OCI-LY3 (cell line): Measurements from ENCODE around the gene AKAP6.
A peak's percentile ranks its signal among the peaks of the same experiment; 100 is the strongest.

Source experiments
- H2AFZ ChIP-seq: fragments of 200-600, 300-600 bp; shearing (Covaris generic); 2 replicates; pipeline ENCODE4 v1.6.0; 2014; ENCODE audit warnings: antibody characterized with exemption, low read depth, low read length
- H3K27ac ChIP-seq: fragments of 200-600, 300-600 bp; sonication (generic); 2 replicates; pipeline ENCODE4 v1.5.1; 2014; ENCODE audit warnings: mild to moderate bottlenecking, low read length, moderate library complexity, mixed read lengths
- H3K27me3 ChIP-seq: fragments of 200-600, 300-600 bp; sonication (generic); 2 replicates; pipeline ENCODE4 v1.6.1; 2014; ENCODE audit warnings: low read depth, low read length, mixed read lengths
- H3K36me3 ChIP-seq: fragments of 200-600, 300-600 bp; sonication (generic); replicated peaks from 2 replicates; pipeline ENCODE3; 2014; ENCODE audit warnings: low read depth, low read length, mixed read lengths
- H3K4me1 ChIP-seq: fragments of 300-600, 200-600 bp; sonication (generic); 2 replicates; pipeline ENCODE4 v1.6.1; 2014; ENCODE audit warnings: low read length, mixed read lengths
- H3K4me2 ChIP-seq: fragments of 200-600, 300-600 bp; sonication (generic); 2 replicates; pipeline ENCODE4 v1.6.1; 2014; ENCODE audit warnings: low read length, mixed read lengths
- H3K4me3 ChIP-seq: fragments of 300-600, 200-600 bp; sonication (generic); 2 replicates; pipeline ENCODE4 v1.5.1; 2014; ENCODE audit warnings: antibody characterized with exemption, mild to moderate bottlenecking, low read length, moderate library complexity
- H3K79me2 ChIP-seq: fragments of 300-600, 200-600 bp; shearing (Covaris generic); 2 replicates; pipeline ENCODE4 v1.6.1; 2014; ENCODE audit warnings: mild to moderate bottlenecking, low read length, mixed read lengths
- H3K9ac ChIP-seq: fragments of 300-600, 200-600 bp; shearing (Covaris generic); 2 replicates; pipeline ENCODE4 v1.6.0; 2014; ENCODE audit warnings: mild to moderate bottlenecking, low read length, moderate library complexity
- H3K9me3 ChIP-seq: fragments of 200-600, 300-600 bp; shearing (Covaris generic); 2 replicates; pipeline ENCODE4 v1.6.1; 2014; ENCODE audit warnings: low read length, mixed read lengths; ENCODE audit not compliant: insufficient read depth
- H4K20me1 ChIP-seq: fragments of 200-600, 300-600 bp; sonication (generic); 2 replicates; pipeline ENCODE4 v1.6.1; 2016; ENCODE audit warnings: low read length, mixed read lengths; ENCODE audit not compliant: insufficient read depth
- EZH2phosphoT487 ChIP-seq: fragments of 200-600 bp; shearing (Covaris generic); IDR thresholded peaks from 2 replicates; pipeline ENCODE4 v1.6.1; 2018; ENCODE audit warnings: antibody characterized with exemption, mixed run types, low read depth
- TF ChIP-seq, protein P1 (sequence below): fragments of 200-600, 300-600 bp; sonication (generic); IDR thresholded peaks from 2 replicates; pipeline ENCODE4 v1.5.1; 2014; ENCODE audit warnings: antibody characterized with exemption, low read length, low read depth

The AKAP6 gene

GRCh38 chr14:32432813-32433538 is 103.9 kb downstream of the AKAP6 start:
- no peak overlapping the region for H3K4me3 ChIP-seq
- H2AFZ ChIP-seq: 0 out of 2 replicates have a peak overlapping the region, but pooled peaks have one; percentile 28
- peaks cover 26% of the 10 kb centered on the region for H3K4me1 ChIP-seq
- H3K27ac ChIP-seq: no peak overlapping the region
- H3K27me3 ChIP-seq: no peaks in the 10 kb centered on the region
- no peak for TF ChIP-seq EZH2phosphoT487
- TF ChIP-seq, protein P1, sequence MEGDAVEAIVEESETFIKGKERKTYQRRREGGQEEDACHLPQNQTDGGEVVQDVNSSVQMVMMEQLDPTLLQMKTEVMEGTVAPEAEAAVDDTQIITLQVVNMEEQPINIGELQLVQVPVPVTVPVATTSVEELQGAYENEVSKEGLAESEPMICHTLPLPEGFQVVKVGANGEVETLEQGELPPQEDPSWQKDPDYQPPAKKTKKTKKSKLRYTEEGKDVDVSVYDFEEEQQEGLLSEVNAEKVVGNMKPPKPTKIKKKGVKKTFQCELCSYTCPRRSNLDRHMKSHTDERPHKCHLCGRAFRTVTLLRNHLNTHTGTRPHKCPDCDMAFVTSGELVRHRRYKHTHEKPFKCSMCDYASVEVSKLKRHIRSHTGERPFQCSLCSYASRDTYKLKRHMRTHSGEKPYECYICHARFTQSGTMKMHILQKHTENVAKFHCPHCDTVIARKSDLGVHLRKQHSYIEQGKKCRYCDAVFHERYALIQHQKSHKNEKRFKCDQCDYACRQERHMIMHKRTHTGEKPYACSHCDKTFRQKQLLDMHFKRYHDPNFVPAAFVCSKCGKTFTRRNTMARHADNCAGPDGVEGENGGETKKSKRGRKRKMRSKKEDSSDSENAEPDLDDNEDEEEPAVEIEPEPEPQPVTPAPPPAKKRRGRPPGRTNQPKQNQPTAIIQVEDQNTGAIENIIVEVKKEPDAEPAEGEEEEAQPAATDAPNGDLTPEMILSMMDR: no peak
- no peak overlapping the region for H3K9ac ChIP-seq
- no peaks in the 10 kb centered on the region for H3K36me3 ChIP-seq
- no peaks in the 10 kb centered on the region for H3K79me2 ChIP-seq
- peak overlapping the region; percentile 34; the same call in 1 of the 2 replicates for H3K4me2 ChIP-seq
- H4K20me1 ChIP-seq: no peaks in the 10 kb centered on the region
- no peaks in the 10 kb centered on the region for H3K9me3 ChIP-seq

- Histone ChIP-seq H3K4me3 (no peak overlapping the region), H3K4me1 (peaks cover 34% of the 10 kb centered on the region), H4K20me1 (no peaks in the 10 kb centered on the region), H3K9ac (no peak overlapping the region), H3K79me2 (no peaks in the 10 kb centered on the region), H3K4me2 (peak overlapping the region; percentile 23; the same call in 1 of the 2 replicates), H3K27me3 (no peaks in the 10 kb centered on the region), H3K36me3 (no peaks in the 10 kb centered on the region), H3K27ac (no peak overlapping the region), H3K9me3 (no peaks in the 10 kb centered on the region), H2AFZ (peak overlapping the region; percentile 41; the same call in 1 of the 2 replicates)
- no peak for TF ChIP-seq EZH2phosphoT487
- TF ChIP-seq, protein P1: no peak
Observed at GRCh38 chr14:32434180-32434579, 105.1 kb downstream of the AKAP6 start.

GRCh38 chr14:32434880-32435279 is 105.8 kb downstream of the AKAP6 start:
- Histone ChIP-seq H3K27ac (no peak overlapping the region), H3K9me3 (no peaks in the 10 kb centered on the region), H3K4me1 (peaks cover 34% of the 10 kb centered on the region), H4K20me1 (no peaks in the 10 kb centered on the region), H3K36me3 (no peaks in the 10 kb centered on the region), H3K79me2 (no peaks in the 10 kb centered on the region), H2AFZ (0 out of 2 replicates have a peak overlapping the region, but pooled peaks have one; percentile 41), H3K4me3 (no peak overlapping the region), H3K4me2 (peak overlapping the region; percentile 23; the same call in 1 of the 2 replicates), H3K9ac (no peak overlapping the region), H3K27me3 (no peaks in the 10 kb centered on the region)
- TF ChIP-seq EZH2phosphoT487: no peak
- TF ChIP-seq, protein P1: no peak

- Histone ChIP-seq H3K4me1 (peaks cover 34% of the 10 kb centered on the region), H4K20me1 (no peaks in the 10 kb centered on the region), H3K27ac (no peak overlapping the region), H3K9ac (no peak overlapping the region), H3K4me3 (no peak overlapping the region), H3K79me2 (no peaks in the 10 kb centered on the region), H3K36me3 (no peaks in the 10 kb centered on the region), H2AFZ (no peak overlapping the region), H3K4me2 (no peak overlapping the region), H3K9me3 (no peaks in the 10 kb centered on the region), H3K27me3 (no peaks in the 10 kb centered on the region)
- TF ChIP-seq, protein P1: no peak
- TF ChIP-seq EZH2phosphoT487: no peak
Observed at GRCh38 chr14:32435411-32435810, 106.3 kb downstream of the AKAP6 start.
